A673 (cell line): ENCODE measurements around the gene LRGUK. TPM values are rescaled to one million over a fixed set of nuclear protein-coding genes. Genes with fewer than 3 reads are reported as not detected.

Experiments used
- BruUV-seq: library from RNA; stranded (reverse); fragments of 400-500 nt; replicated peaks from 2 replicates; lab custom pipeline; 2021; lab: Mats Ljungman, UMichigan
- CTCF ChIA-PET: fragments of 300-600 bp; sonication (Branson Sonifier 250); formaldehyde crosslinking; loops from one replicate; lab custom pipeline; 2022; ENCODE audit warnings: antibody characterized with exemption; lab: Charles Lee
- POLR2A ChIA-PET: fragments of 300-600 bp; sonication (Branson Sonifier 250); formaldehyde crosslinking; loops from one replicate; lab custom pipeline; 2022; ENCODE audit warnings: antibody characterized with exemption; ENCODE audit not compliant: low non-redundant PET; lab: Charles Lee
- DNase-seq: peaks from one replicate; pipeline ENCODE4 v3.0.0-alpha.2; 2015; ENCODE audit warnings: low spot score
- H3K27ac ChIP-seq: fragments of 200-600 bp; sonication (generic); 2 replicates; pipeline ENCODE4 v1.5.1; 2016; ENCODE audit warnings: mixed run types, low read depth, mild to moderate bottlenecking, mixed read lengths, antibody characterized with exemption, low read length; ENCODE audit not compliant: poor library complexity, severe bottlenecking
- H3K27me3 ChIP-seq: fragments of 200-600 bp; sonication (generic); replicated peaks from 2 replicates; pipeline ENCODE4 v1.6.1; 2017; ENCODE audit warnings: mixed run types, low read depth, mild to moderate bottlenecking, mixed read lengths, antibody characterized with exemption, low read length; ENCODE audit not compliant: insufficient read depth, poor library complexity
- H3K36me3 ChIP-seq: fragments of 200-600 bp; sonication (generic); 2 replicates; pipeline ENCODE4 v1.6.1; 2016; ENCODE audit warnings: mixed run types, mild to moderate bottlenecking, mixed read lengths, antibody characterized with exemption, low read length; ENCODE audit not compliant: insufficient read depth, poor library complexity, severe bottlenecking
- H3K4me1 ChIP-seq: fragments of 200-600 bp; sonication (generic); 2 replicates; pipeline ENCODE4 v1.6.1; 2017; ENCODE audit warnings: mixed run types, mild to moderate bottlenecking, mixed read lengths, antibody characterized with exemption, low read length; ENCODE audit not compliant: insufficient read depth, poor library complexity, severe bottlenecking
- H3K4me3 ChIP-seq: fragments of 200-600 bp; sonication (generic); 2 replicates; pipeline ENCODE4 v1.5.1; 2016; ENCODE audit warnings: low read depth, mixed run types, mild to moderate bottlenecking, mixed read lengths, low read length; ENCODE audit not compliant: poor library complexity, severe bottlenecking
- H3K9me3 ChIP-seq: fragments of 200-600 bp; sonication (generic); 2 replicates; pipeline ENCODE4 v1.6.1; 2016; ENCODE audit warnings: mixed run types, low read depth, mild to moderate bottlenecking, mixed read lengths, antibody characterized with exemption, low read length; ENCODE audit not compliant: poor library complexity, severe bottlenecking
- CTCF ChIP-seq: fragments of 300-800, 200-600 bp; sonication (generic); conservative IDR thresholded peaks from 2 replicates; pipeline ENCODE4 v1.5.1; 2017; ENCODE audit warnings: low read depth, mild to moderate bottlenecking, antibody characterized with exemption, low read length, moderate library complexity, mixed read lengths
- EZH2 ChIP-seq: fragments of 200-600 bp; sonication (generic); IDR thresholded peaks from 2 replicates; pipeline ENCODE4 v1.6.1; 2017; ENCODE audit warnings: borderline replicate concordance, low read depth, mild to moderate bottlenecking, mixed read lengths, antibody characterized with exemption, low read length; ENCODE audit not compliant: poor library complexity, severe bottlenecking
- intact Hi-C: fragments of 100-400 bp; cut with micrococcal nuclease; formaldehyde crosslinking; loops from one replicate; pipeline ENCODE4 v1.10.0; 2022; ENCODE audit not compliant: unreplicated experiment
- total RNA-seq: library from RNA; stranded (reverse); gene quantifications from 2 replicates; pipeline ENCODE4 v1.2.3, GENCODE V29; 2021

Gene LRGUK
- total RNA-seq, 1 experiment from 2014 or later = 0.54 TPM

GRCh38 chr7:134279336-134279735 is 152.2 kb downstream of the LRGUK start:
- no peak for DNase-seq
- CTCF ChIA-PET = no interaction called here

DNA sequence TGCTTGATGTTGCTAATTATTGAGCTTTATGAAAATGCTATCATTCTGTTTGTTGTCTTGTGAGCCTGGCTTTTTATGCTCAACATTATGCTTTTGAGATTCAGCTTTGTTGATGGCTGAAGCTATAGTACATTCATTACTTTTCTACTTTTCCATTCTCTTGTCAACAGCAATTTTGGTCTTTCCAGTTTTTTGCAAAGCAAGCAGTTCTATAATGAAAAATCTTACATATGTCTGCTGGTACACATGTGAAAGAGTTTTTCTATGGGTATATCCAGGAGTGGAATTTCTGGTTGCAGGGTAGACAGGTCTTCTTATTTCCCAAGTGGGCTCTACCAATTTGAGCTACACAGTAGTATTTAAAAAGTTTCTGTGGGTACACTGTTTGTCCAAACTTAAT is 152.8 kb downstream of the LRGUK start:
- Histone ChIP-seq H3K4me1 (no peaks in the 10 kb centered on the region), H3K27ac (no peak overlapping the region), H3K4me3 (no peak overlapping the region), H3K27me3 (peaks cover 37% of the 10 kb centered on the region), H3K9me3 (no peaks in the 10 kb centered on the region), H3K36me3 (no peaks in the 10 kb centered on the region)
- DNase-seq = no peak
- BruUV-seq = no TSS peak
- intact Hi-C loops = no loop called here
- TF ChIP-seq CTCF = no peak
- no peak for TF ChIP-seq EZH2
- ChIA-PET POLR2A (no interaction called here), CTCF (no interaction called here)

More at GRCh38 chr7:134279336-134279735, 152.2 kb downstream of the LRGUK start:
- Histone ChIP-seq H3K36me3 (no peaks in the 10 kb centered on the region), H3K4me1 (no peaks in the 10 kb centered on the region), H3K9me3 (no peaks in the 10 kb centered on the region), H3K27ac (no peak overlapping the region), H3K4me3 (no peak overlapping the region), H3K27me3 (peaks cover 37% of the 10 kb centered on the region)
- intact Hi-C loops = no loop called here
- TF ChIP-seq EZH2 (no peak), CTCF (no peak)
- POLR2A ChIA-PET = no interaction called here
- no TSS peak for BruUV-seq

- no peaks in the 10 kb centered on the region for H3K4me1 ChIP-seq
- CTCF ChIA-PET = no interaction called here
- H3K27ac ChIP-seq = no peak overlapping the region
- no peaks in the 10 kb centered on the region for H3K9me3 ChIP-seq
- H3K27me3 ChIP-seq = peaks cover 31% of the 10 kb centered on the region
- no peaks in the 10 kb centered on the region for H3K36me3 ChIP-seq
- TF ChIP-seq EZH2 = no peak
- TF ChIP-seq CTCF = no peak
- intact Hi-C loops = no loop called here
- POLR2A ChIA-PET = no interaction called here
- no TSS peak for BruUV-seq
- DNase-seq = no peak
- no peak overlapping the region for H3K4me3 ChIP-seq
Measured at GRCh38 chr7:134280508-134280907, 153.4 kb downstream of the LRGUK start.
